Measurements from ENCODE around the gene PPP2R5B. TPM values are rescaled to one million over a fixed set of nuclear protein-coding genes. Genes with fewer than 3 reads are reported as not detected.

PPP2R5B gene
- total RNA-seq, 1 donor from 2014 or later, result 6.1 TPM

GRCh38 chr11:64888729-64889511 lies 35.6 kb upstream of the PPP2R5B start:
- no peak for DNase-seq

- DNase-seq, result no peak
Observed at GRCh38 chr11:64890522-64890939, 34.0 kb upstream of the PPP2R5B start.

GRCh38 chr11:64891215-64891848 lies 33.2 kb upstream of the PPP2R5B start:
- no peak for DNase-seq

- no peak for DNase-seq
Observed at GRCh38 chr11:64891880-64892279, 32.6 kb upstream of the PPP2R5B start.

GRCh38 chr11:64892411-64892831 lies 32.1 kb upstream of the PPP2R5B start:
- DNase-seq, result no peak

GRCh38 chr11:64892838-64893193 lies 31.7 kb upstream of the PPP2R5B start:
- DNase-seq, result no peak

GRCh38 chr11:64893194-64894069 lies 31.1 kb upstream of the PPP2R5B start:
- DNase-seq, result no peak

GRCh38 chr11:64894070-64894811 lies 30.2 kb upstream of the PPP2R5B start:
- DNase-seq, result peak; percentile 83

- DNase-seq, result no peak
Observed at GRCh38 chr11:64894812-64895452, 29.6 kb upstream of the PPP2R5B start.

GRCh38 chr11:64896448-64897022 lies 28.0 kb upstream of the PPP2R5B start:
- no peak for DNase-seq

- DNase-seq, result no peak
Observed at GRCh38 chr11:64897381-64898075, 27.0 kb upstream of the PPP2R5B start.

GRCh38 chr11:64898076-64898445 lies 26.4 kb upstream of the PPP2R5B start:
- no peak for DNase-seq

GRCh38 chr11:64898541-64898940 lies 25.9 kb upstream of the PPP2R5B start:
- no peak for DNase-seq

- DNase-seq, result no peak
Observed at GRCh38 chr11:64900263-64900678, 24.2 kb upstream of the PPP2R5B start.

- no peak for DNase-seq
Observed at GRCh38 chr11:64900774-64901173, 23.7 kb upstream of the PPP2R5B start.

GRCh38 chr11:64902102-64902900 lies 22.2 kb upstream of the PPP2R5B start:
- no peak for DNase-seq

- no peak for DNase-seq
Observed at GRCh38 chr11:64903291-64903833, 21.1 kb upstream of the PPP2R5B start.

- DNase-seq, result no peak
Observed at GRCh38 chr11:64905516-64906313, 18.8 kb upstream of the PPP2R5B start.

- DNase-seq, result no peak
Observed at GRCh38 chr11:64906314-64906635, 18.2 kb upstream of the PPP2R5B start.

Data from tongue (tissue), 2 donors.